A673 (cell line): ENCODE measurements around the gene RTN4IP1.

Experiments
- EZH2 ChIP-seq: fragments of 200-600 bp; sonication (generic); IDR thresholded peaks from 2 replicates; pipeline ENCODE4 v1.6.1; 2017; ENCODE audit warnings: borderline replicate concordance, low read depth, mild to moderate bottlenecking, mixed read lengths, antibody characterized with exemption, low read length; ENCODE audit not compliant: poor library complexity, severe bottlenecking
- TF ChIP-seq, protein P1 (sequence below): fragments of 300-800, 200-600 bp; sonication (generic); conservative IDR thresholded peaks from 2 replicates; pipeline ENCODE4 v1.5.1; 2017; ENCODE audit warnings: low read depth, mild to moderate bottlenecking, antibody characterized with exemption, low read length, moderate library complexity, mixed read lengths

DNA sequence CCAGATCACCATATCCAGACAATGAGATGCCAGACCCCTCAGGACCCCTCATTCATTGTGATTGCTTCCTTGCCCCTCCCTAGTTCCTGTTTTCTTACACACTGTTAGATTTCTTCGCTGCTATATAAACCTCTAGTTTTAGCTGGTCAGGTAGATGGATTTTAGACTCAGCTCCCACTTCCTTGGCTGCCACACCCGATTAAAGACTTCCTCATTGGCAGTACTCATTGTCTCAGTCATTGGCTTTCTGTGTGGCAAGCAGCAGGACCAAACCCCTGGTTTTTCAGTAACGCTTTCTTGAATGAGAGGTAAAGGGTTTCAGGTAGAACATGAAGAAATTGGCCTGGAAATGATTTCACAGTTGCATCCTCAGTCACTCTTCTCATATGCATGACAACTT lies 48.0 kb upstream of the RTN4IP1 start:
- TF ChIP-seq, protein P1, sequence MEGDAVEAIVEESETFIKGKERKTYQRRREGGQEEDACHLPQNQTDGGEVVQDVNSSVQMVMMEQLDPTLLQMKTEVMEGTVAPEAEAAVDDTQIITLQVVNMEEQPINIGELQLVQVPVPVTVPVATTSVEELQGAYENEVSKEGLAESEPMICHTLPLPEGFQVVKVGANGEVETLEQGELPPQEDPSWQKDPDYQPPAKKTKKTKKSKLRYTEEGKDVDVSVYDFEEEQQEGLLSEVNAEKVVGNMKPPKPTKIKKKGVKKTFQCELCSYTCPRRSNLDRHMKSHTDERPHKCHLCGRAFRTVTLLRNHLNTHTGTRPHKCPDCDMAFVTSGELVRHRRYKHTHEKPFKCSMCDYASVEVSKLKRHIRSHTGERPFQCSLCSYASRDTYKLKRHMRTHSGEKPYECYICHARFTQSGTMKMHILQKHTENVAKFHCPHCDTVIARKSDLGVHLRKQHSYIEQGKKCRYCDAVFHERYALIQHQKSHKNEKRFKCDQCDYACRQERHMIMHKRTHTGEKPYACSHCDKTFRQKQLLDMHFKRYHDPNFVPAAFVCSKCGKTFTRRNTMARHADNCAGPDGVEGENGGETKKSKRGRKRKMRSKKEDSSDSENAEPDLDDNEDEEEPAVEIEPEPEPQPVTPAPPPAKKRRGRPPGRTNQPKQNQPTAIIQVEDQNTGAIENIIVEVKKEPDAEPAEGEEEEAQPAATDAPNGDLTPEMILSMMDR = no peak
- no peak for TF ChIP-seq EZH2
